ENCODE data around the gene TRABD2B.

TRABD2B gene

DNA sequence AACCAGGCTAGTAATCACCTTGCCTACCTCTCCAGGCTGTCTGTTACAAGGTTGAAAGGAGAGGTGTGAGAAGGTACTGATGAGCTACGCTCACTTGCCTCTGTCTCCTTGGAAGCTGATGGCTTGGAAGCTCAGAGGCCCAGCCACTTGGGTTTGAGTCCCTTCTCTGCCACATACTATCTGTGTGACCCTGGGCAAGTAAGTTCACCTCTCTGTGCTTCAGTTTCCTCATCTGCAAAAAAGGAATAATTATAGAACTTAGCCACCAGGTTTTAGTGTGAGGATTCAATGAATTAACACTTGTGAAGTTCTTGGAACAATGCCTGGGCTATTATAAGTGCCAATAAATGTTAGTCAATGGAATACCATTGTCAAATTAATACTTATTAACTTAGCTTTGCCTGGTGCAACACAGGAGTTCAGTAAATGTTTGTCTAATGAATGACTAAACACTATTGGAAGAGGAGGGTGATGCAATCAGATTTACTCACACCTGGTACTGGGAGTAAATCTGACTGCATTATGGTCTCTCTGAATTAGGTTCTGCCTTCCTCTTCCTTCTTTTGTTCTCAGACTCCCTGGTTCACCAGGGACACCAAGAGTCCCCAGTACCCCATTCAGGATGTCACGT, 55.5 kb downstream of the TRABD2B start:
- no peak for DNase-seq
- intact Hi-C loops (cut with DNase I): no loop called here

DNA sequence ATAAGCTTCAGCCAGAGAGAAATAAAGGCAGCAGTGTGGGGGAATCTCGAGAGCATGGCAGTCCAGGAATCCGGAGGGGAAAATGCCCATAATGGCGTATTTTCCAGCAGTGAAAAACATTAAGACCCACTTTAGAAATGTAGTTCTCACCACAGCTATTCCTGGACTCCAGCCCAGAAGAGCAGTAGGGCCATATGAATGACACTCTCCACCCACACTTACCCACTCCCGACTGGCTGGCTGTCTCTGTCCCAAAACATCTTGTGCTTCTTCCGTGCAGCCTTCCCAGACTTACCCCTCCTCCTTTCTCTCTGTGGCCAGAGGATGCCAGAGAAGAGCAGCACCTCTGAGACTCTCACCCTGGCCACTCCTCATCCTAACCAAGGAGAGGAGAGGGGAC, 56.4 kb downstream of the TRABD2B start:
- DNase-seq: no peak
- intact Hi-C loops (cut with DNase I): no loop called here

DNA sequence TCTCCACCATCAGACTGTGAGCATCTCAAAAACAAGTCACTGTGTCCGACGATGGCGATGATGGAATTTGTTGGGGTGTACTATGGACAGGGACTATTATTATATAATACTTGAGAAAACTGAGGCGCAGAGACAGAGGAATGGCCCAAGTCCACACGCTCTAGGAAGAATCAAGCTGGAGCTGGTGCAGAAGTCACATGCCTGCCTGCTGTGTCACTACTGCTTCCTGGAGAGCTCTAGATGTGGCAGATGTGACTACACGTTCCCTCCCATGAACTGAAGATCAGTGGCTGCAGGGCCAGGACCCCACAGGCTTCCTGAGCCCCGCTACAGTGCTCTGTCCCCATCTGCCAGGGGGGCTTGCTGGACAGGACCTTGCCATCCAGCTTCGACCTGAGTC, 56.9 kb downstream of the TRABD2B start:
- intact Hi-C loops (cut with DNase I): no loop called here

DNA sequence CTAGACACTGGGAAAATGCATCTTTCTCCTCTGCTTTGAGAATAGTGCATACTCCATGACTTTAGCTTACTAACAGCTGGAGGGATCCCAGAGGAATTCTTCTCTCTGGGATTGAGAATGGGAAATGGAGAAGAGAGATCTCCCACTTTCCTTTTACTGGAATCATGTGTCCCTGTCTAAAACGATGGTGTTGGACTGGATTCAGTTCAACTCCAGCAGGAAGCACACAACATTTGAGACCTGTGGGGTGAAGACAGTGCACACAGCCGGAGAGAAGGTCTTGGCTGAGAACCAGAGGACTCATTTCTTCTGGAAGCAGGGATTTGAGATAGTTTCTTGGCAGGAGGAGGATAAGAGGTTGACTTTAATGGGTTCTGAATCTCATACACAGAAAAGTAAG, 58.7 kb downstream of the TRABD2B start:
- intact Hi-C loops (cut with DNase I): no loop called here
- DNase-seq: no peak

More for the DNA sequence above, 56.9 kb downstream of the TRABD2B start:
- DNase-seq: no peak

DNA sequence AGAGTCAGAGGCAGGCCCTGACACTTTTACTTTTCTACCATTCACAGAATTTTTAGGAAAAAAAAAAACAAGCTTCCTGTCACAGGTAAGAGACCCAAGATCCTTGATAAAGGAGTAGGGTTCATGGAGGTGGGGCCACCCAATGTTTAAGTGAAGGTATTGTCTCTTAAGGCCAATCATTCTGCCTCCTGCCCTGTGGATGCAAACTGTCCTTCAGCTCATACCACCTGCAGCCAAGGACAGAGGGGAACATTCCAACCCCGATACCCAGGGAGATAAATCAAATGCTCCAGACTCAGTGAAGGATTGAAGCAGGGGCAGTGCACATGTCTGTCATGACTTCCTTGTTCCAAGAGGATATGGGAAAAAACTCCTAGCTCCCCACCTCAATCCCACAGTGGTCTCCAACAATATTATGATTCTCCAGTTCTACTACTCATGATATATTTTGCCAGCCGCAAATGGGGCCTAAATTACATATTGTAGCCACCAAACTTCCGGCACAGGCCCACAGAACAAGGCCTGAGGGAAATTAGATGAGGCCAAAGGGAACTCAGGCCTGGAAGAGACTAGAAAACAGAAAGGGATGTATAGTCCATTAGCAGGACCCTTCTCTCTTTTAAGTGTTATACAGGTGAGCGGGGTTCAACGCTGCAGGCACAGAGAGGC, 59.5 kb downstream of the TRABD2B start:
- no peak for DNase-seq
- intact Hi-C loops (cut with DNase I): no loop called here

DNA sequence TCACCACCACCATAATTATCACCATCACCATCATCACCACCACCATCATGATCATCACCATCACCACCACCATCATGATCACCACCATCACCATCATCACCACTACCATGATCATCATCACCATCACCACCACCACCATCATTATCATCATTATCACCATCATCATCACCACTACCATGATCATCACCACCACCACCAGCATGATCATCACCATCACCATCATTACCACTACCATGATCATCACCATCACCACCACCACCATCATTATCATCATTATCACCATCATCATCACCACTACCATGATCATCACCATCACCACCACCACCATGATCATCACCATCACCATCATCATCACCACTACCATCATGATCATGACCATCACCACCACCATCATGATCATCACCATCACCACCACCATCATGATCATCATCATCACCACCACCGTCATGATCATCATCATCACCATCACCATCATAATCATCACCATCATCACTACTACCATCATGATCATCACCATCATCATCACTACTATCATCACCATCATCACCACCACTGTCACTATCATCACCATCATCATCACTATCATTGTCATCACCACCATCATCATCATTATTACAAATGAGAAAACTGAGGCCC, 60.2 kb downstream of the TRABD2B start:
- DNase-seq: no peak
- intact Hi-C loops (cut with DNase I): no loop called here

DNA sequence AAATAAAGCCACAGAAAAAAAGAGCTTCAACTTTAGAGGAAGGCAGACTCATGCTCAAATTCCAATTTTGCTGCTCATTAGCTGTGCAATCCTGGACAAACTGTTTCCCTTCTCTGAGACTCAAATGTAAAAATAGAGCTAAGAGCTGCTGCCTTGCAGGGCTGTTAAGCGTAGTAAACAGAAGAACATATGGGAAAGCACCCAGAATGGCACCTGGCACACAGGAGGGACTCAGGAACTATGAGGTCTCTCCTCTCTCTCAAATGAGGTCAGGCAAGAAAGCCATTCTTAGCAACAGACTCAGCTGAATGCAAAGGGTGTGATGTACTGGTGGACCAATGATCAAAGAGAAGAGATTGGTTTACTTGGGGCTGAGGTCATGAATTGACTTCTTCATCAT, 61.3 kb downstream of the TRABD2B start:
- DNase-seq: no peak
- intact Hi-C loops (cut with DNase I): no loop called here

DNA sequence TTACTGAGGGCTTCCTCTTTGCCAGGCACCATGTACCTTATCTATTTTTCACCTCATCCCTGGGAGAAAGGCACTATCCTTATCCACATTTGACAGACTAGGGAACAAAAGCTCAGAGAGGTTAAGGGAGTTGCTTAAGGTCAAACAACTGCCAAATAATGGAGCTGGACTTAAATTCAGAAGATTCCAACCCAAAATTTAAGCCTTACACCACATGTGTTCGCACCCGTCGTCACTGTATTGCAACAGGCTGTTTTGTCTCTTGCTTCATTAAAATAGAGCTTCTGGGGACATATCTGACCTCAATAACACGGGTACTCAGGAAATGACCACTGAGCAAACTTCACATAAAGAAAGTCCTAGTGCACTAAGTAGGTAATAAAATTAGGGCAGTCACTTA, 62.0 kb downstream of the TRABD2B start:
- no peak for DNase-seq
- intact Hi-C loops (cut with DNase I): no loop called here

DNA sequence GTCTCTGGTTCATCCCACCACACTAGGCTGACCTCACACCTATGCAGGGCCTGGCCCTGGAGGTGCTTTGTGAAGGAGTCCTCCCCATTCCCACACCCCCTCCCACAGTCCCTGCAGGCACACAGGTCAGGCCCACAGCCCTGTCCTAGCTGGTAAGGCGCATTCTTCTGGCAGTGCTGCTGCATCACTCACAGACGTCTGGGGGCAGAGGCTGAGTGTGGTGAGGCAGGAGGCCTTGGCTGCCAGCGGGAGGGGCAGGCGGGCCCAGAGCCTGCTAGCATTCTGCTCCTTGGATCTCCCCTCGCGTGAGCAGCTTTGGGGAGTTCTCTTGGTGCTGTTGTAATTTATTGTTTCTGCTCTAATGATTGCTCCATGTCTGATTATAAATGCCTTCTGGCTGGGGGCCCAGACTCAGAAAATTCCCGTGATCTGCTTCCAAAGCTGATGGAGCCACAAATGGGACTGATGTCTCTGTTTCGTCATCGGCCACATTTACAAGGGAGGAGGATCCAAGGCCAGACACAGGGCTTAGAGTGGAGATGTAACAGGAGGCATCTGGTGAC, 62.9 kb downstream of the TRABD2B start:
- peak in 1 of 10 donors; percentile 88 for DNase-seq
- intact Hi-C loops (cut with DNase I): no loop called here

DNA sequence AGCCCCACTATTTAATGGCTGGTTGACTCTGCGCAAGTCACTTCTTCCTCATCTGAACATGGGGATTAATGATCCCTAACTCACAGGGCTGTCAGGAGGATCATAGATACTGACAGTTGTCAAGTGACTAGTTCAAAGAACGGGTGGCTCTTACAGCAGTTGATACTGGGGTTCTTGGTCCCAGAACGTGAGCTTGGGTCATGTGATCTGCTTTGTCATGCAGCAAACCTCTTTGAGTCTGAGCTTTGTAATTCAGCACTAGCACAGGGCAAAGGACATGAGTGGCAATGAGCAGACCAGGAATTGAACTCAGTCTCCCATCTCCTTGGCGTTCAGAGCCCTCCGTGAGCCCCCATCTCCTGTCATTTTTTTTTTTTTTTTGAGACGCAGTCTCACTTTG, 64.4 kb downstream of the TRABD2B start:
- intact Hi-C loops (cut with DNase I): no loop called here

DNA sequence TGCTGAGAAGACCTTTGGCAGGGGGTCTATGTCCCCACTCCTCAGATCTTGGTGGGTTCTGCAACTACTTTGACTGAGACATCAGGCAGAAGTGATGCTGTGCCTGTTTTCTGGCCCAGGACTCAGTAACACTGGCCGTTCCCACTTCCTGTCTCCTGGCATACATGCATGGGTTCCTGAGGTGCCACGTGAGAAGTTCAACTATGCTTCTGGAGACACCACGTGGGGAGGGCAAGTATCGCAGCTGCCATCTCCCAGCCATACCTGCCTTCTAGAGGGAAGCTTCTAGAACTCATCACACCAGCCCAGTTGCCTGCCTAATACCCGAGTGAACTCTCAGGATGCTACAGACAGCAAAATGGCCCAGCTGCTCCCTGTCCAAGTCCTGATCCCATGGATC, 65.8 kb downstream of the TRABD2B start:
- DNase-seq: no peak
- intact Hi-C loops (cut with DNase I): no loop called here

More for the DNA sequence above, 64.4 kb downstream of the TRABD2B start:
- DNase-seq: no peak

DNA sequence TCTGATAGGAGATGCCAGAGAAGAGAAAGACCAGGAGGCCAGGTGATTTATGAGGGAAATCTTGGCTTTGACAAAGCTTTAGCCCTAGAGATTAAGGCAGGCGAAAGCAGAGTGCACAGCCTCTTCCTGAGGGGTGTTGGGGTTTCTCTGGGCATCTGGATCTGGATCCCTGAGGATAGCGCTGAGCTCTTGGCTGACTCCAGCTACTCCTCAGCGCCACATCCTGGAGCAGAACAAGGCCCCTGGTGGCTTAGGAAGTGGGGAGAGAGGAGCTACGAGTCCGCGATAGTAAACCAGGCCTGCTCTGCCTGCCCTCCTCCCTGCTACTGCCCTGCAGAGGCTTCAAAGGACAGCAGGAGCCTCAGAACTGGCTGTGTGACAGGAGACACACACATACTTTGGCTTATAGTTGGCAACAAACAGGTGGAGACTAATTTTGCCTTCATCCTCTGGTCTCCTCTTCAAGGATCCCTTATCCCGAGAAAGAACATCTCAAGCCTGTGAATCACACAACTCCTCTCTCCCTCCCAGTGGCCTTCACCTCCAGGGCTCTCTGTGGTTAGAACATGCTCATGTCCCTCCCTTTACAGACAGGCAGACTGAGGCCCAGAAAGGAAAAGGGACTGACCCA, 66.9 kb downstream of the TRABD2B start:
- DNase-seq: no peak
- intact Hi-C loops (cut with DNase I): no loop called here

DNA sequence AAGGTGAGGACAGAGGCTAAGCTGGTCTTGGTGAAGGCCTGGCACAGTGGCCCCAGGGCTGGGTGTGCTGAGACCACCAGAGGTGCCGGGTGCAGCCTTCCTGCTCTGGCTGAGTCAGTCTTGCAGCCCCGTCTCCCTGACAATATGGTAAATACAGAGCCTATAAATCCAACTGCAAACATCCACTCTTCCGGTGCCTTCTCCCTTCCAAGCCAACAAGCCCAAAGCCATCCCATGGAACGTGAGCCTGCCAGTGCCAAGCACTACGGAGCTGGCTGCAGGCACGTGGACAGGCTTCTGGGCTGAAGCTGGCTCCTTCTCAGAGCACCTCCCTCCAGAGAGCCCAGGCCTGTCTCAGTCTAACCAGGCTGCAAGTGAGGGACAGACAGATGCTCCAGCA, 70.0 kb downstream of the TRABD2B start:
- intact Hi-C loops (cut with DNase I): no loop called here
- DNase-seq: no peak

DNA sequence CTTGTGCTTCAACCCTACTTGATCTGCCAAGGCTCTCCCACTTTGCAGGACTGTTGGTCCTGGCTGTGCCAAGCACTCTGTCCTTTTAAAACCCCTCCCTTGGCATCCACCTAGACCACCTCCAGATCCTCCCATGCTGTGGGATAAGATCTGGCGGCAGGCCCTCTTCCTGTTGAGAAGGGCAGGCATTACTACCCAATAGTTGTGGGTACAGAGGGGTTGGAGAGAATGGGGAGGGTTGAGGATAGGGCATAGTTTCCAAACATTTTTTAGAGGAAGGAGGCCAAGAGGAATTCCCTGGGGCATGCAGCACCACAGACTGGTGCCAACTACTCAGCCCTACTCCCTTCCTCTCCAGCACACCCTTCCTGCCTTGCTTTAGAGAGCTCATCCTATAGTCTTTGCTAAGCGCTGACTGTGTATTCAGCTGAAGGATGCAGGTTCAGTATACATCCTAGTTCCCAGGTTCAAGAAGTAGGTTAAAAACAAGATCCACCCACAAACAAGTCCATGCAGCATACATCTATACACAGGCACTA, 70.7 kb downstream of the TRABD2B start:
- no peak for DNase-seq
- intact Hi-C loops (cut with DNase I): no loop called here

DNA sequence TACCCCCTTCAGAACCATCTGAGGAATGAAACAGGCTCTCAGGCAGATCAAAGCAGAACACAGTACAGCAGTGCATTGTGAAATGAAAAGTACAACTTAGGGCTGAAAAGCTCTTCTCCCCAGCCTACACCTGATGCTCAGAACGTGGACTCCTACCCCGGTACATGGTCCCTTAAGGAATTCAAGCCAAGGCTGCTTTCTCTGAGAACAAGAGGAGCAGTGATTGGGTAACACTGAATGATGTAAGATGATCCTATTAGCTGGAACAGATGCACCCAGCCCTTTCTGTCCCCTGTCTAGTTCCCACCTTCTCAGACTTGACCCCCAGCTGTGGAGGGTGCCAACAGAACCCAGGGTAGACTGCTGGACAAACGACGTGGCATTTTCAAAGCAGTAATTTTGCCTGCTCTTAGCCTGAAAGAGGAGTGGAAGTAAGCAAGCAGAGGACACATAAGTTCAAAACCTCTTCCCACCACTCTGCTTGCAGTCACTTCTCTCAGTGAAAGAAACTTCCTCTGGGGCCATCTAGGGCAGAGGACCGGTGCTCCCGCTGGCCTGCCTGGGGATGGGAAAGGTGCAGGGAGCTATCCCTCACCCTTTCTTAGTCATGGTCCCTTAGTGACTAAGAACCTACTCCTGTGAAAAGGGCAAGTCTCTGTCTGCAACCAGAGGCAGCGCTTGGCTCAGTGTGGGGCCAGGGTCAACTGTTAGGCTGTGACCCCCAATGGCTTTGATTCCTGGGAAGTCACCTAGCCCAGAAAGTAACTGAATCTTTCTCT, 72.7 kb downstream of the TRABD2B start:
- intact Hi-C loops (cut with DNase I): no loop called here
- no peak for DNase-seq

DNA sequence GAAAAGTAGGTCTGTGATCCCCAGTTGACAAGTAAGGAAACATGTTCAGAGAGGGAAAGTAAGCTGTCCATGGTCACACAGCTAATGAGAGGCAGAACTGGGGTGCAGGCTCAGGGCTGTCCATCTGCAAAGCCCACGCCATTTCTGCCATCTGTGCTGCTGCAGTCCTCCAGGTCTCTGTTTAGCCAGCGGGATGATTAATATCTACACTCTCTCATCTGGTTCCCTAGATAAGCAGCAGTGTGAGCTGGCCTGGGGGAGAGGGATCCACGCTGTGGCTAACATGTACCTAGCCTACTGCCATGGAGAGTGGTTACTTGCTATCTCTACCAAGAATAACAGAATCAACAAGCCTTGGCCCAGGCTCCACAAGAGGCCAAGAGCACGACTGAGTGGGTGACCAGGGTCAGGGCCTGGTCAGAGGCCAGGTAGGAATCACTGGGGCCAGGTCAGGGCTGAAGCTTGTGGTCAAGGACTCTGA, 75.2 kb downstream of the TRABD2B start:
- intact Hi-C loops (cut with DNase I): no loop called here
- no peak for DNase-seq

DNA sequence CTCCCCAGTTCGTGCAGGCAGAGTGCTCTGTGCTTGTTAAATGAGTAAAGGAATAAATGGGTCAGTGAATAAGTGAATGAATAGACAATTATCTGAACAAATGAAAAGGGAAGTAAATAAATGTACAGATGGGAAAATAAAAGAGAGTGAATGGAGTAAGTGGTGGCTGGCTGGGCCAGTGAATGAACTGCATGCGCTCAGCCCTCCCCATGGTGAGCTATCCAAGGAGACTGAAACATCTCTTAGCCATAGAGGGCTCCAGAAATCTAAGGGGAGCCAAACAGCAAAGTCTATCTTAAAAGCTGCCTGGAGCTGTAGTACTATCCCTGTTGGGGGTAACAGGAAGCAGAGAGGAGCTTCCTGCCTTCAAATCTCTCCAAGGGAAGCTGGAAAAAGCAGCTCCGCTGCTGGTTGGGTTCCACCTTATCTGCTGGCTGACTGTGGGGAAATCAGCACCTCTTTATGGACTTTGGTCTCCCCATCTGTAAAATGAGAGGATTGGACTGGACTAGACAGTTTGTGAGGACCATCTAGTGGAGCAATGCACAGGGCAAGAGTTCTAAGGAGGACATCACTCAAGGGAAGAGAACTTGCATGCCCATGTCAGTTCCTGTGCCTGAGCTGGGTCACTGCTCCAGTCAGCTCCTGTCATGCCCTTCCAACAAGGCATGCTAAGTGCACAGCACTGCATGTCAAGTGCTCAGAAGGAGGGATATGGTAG, 77.9 kb downstream of the TRABD2B start:
- intact Hi-C loops (cut with DNase I): no loop called here

DNA sequence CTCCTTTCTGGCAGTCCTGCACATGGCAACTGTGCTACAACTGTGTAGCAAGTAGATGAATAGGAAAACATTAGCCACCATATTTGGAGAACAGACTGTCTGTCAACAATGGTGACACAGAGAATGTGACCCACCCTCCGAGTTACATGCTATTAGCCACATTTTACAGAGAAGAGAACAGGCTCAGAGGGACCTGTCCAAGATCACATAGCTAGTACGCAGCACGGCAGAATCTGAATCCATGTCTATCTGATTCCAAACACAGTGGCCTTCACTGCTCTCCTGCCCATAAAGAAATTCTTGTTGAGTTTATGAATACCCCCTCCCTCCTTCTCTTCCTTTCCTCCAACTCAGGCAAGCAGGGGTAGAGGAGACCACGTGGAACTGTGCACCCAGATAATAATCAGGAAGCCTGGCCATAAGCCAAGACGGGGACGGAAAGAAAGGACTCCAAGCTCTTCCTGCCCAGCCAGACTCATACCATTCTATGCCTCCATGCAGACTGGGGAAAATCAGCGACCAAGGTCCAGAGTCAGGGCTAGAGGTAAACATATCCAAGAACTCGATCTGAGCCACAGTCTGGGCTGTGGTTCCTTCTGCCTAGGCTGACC, 78.8 kb downstream of the TRABD2B start:
- intact Hi-C loops (cut with DNase I): no loop called here
- DNase-seq: no peak

More for the DNA sequence above, 77.9 kb downstream of the TRABD2B start:
- no peak for DNase-seq

DNA sequence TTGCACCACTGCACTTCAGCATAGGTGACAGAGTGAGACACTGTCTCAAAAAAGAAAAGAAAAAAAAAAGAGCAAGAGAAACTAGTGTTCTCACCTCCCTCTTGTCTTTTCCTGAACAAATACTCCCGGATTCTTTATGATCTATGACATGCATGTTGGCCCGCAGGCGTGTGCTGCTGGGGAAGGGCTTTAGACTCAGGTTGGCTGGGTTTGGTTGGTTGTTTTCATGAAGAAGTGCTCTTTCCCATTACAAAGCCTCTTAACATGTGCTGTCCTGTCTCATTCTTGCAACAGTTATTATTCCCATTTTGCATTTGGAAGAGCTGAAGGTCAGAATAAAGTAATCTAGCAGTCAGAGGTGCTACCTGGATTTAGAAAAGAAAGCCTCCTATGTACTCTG, 79.5 kb downstream of the TRABD2B start:
- intact Hi-C loops (cut with DNase I): no loop called here

More for the DNA sequence above, 79.5 kb downstream of the TRABD2B start:
- DNase-seq: no peak

Measured in posterior cingulate gyrus (tissue), 11 donors.